ENCODE measurements around the gene WEE1. TPM values are rescaled to one million over a fixed set of nuclear protein-coding genes. Genes with fewer than 3 reads are reported as not detected.
A peak's percentile ranks its signal among the peaks of the same experiment; 100 is the strongest.

Gene WEE1
- total RNA-seq, 1 experiment from 2014 or later, result 32.2 TPM

DNA sequence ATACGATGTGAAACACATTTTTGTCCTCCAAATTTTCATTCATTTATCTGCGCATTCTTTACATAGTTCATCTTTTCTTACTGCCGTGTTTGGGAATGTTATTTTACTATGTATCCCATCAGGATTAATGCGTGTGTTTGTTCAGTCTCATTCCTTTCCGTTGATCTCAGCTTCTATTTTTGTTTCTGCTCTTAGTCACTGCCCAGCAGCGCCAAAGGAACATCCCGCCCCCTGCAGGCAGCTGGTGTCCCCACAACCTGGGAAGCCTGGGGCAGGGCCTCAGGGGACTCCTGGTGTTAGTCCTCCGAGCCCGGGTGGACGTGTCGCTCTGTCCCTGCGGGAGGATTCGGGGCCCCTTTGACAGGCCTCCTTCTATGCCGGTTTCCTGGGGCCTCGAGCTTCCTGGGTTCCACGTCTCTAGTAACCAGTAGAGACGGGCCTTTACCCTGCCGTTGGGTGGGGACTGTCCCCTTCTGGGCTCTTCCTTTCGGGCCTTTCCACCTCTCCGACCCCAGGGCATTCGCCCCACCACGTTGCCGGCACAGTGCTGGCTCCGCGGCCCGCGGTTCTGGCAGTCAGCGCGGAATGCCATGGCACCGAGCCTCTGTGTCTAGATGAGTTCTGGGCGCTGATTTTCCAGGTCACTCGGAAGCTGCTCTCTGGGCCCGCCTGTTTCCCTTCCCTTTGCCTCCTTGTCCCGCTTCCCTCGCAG, 39.8 kb downstream of the WEE1 start:
- TF ChIP-seq, protein P1, sequence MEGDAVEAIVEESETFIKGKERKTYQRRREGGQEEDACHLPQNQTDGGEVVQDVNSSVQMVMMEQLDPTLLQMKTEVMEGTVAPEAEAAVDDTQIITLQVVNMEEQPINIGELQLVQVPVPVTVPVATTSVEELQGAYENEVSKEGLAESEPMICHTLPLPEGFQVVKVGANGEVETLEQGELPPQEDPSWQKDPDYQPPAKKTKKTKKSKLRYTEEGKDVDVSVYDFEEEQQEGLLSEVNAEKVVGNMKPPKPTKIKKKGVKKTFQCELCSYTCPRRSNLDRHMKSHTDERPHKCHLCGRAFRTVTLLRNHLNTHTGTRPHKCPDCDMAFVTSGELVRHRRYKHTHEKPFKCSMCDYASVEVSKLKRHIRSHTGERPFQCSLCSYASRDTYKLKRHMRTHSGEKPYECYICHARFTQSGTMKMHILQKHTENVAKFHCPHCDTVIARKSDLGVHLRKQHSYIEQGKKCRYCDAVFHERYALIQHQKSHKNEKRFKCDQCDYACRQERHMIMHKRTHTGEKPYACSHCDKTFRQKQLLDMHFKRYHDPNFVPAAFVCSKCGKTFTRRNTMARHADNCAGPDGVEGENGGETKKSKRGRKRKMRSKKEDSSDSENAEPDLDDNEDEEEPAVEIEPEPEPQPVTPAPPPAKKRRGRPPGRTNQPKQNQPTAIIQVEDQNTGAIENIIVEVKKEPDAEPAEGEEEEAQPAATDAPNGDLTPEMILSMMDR (conservative IDR thresholded peaks at IDR 0.05), result peak; percentile 87
- TF ChIP-seq EZH2 (IDR thresholded peaks at IDR 0.05; ENCODE audit: low read depth), result no peak
- H3K4me3 ChIP-seq, result peak overlapping the region; percentile 75
- ChIA-PET POLR2A (ENCODE audit: unreplicated experiment) (interaction anchor here (0.5 to 1.0 kb wide), 9 partner anchors 12 to 151 kb away, joined by 3 to 13 read pairs (median 5); partner anchors contain the start of gene WEE1), CTCF (interaction anchor here (0.6 to 1.0 kb wide), 3 partner anchors 78 to 136 kb away, joined by 3 read pairs; no protein-coding TSS in a partner anchor)
- DNase-seq, result peak; percentile 90 to 92
- no peaks in the 10 kb centered on the region for H3K36me3 ChIP-seq (ENCODE audit: low read depth)
- H3K4me2 ChIP-seq, result peak overlapping the region; percentile 93
- peak overlapping the region; percentile 96 for H3K27ac ChIP-seq
- H4K20me1 ChIP-seq (ENCODE audit: insufficient read depth), result no peaks in the 10 kb centered on the region
- peak overlapping the region; percentile 88 for H2AFZ ChIP-seq
- H3K9me3 ChIP-seq (ENCODE audit: insufficient read depth, low read depth), result no peaks in the 10 kb centered on the region
- BruUV-seq (replicated peaks), result TSS peak; percentile 100
- H3F3A ChIP-seq (ENCODE audit: insufficient read depth, low read depth), result peaks cover 17% of the 10 kb centered on the region; the same call in 1 of the 2 replicates
- H3K27me3 ChIP-seq (ENCODE audit: insufficient read depth, low read depth), result no peaks in the 10 kb centered on the region
- intact Hi-C loops (cut with micrococcal nuclease; ENCODE audit: unreplicated experiment), result loop anchor here (1.0 to 5.0 kb wide), 5 partner anchors 47 to 694 kb away; partner anchors contain the start of genes ADM and ZNF143
- no peaks in the 10 kb centered on the region for H3K9me2 ChIP-seq (ENCODE audit: insufficient read depth)
- H3K79me2 ChIP-seq (ENCODE audit: low read depth), result no peaks in the 10 kb centered on the region
- H3K4me1 ChIP-seq (replicated peaks; ENCODE audit: insufficient read depth), result peaks cover 25% of the 10 kb centered on the region

DNA sequence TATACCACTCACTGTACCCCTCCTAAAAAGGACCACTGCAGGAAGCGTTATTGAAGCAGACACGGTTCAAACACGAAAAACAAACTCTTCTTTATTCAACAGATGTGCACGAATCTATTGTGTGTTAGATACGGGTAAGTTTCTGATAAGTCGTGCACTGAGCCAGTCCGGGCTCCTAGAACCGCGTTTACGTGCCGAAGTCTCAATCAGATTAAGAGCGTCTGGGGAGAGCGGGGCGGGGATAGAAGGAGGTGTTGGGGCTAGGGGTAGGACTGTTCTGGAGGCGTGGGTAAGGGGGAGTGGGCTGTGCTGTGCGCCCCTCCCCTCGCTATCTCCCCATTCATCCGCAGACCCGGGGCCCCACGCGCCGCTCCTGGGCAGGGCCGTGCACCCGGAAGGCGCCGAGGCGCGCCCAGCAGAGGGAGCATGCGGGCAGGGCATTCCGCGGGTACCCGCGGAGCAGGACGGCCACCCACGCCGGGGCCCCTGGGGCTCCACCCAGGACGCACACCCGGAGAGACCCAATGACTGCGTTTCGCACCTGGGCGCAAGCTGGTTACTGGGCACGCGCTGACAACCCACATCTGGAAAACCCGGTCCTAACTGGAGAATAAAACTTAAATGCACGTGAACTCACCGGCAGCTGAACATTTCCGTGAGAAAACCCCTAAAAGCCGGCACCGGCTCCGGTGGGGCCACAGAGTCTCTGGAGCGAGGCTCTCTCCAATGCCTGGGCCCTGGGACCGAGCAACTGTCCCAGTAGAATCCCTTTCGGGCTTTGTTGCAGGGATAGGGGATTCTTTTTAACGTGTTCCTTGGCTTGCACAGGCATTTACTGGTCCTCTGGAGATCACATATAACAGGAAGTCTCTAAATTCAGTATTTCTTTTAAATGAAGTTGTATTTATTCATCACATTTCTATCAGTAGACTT, 40.6 kb downstream of the WEE1 start:
- intact Hi-C loops (cut with micrococcal nuclease; ENCODE audit: unreplicated experiment), result loop anchor here (1.0 to 5.0 kb wide), 7 partner anchors 48 to 693 kb away; partner anchors contain the start of genes ADM and ZNF143
- H3K9me3 ChIP-seq (ENCODE audit: insufficient read depth, low read depth), result no peaks in the 10 kb centered on the region
- H4K20me1 ChIP-seq (ENCODE audit: insufficient read depth), result no peaks in the 10 kb centered on the region
- peak overlapping the region; percentile 93 for H3K4me2 ChIP-seq
- H3K4me1 ChIP-seq (replicated peaks; ENCODE audit: insufficient read depth), result peaks cover 25% of the 10 kb centered on the region
- H3K79me2 ChIP-seq (ENCODE audit: low read depth), result no peaks in the 10 kb centered on the region
- H2AFZ ChIP-seq, result peak overlapping the region; percentile 88
- POLR2A ChIA-PET (ENCODE audit: unreplicated experiment), result interaction anchor here (0.6 to 0.7 kb wide), 3 partner anchors 39 to 1183 kb away, joined by 3 to 7 read pairs (median 3); no protein-coding TSS in a partner anchor
- H3K27me3 ChIP-seq (ENCODE audit: insufficient read depth, low read depth), result no peaks in the 10 kb centered on the region
- H3K9me2 ChIP-seq (ENCODE audit: insufficient read depth), result no peaks in the 10 kb centered on the region
- CTCF ChIA-PET, result interaction anchor here (0.9 kb wide), 1 partner anchor 107 kb away, joined by 3 read pairs; no protein-coding TSS in a partner anchor
- TF ChIP-seq, protein P1 (conservative IDR thresholded peaks at IDR 0.05), result peak; percentile 61
- TF ChIP-seq EZH2 (IDR thresholded peaks at IDR 0.05; ENCODE audit: low read depth), result no peak
- peak overlapping the region; percentile 96 for H3K27ac ChIP-seq
- peak; percentile 66 to 92 for DNase-seq
- no peaks in the 10 kb centered on the region for H3K36me3 ChIP-seq (ENCODE audit: low read depth)
- no TSS peak for BruUV-seq (replicated peaks)
- H3K4me3 ChIP-seq, result peak overlapping the region; percentile 75
- H3F3A ChIP-seq (ENCODE audit: insufficient read depth, low read depth), result peaks cover 17% of the 10 kb centered on the region; the same call in 1 of the 2 replicates

DNA sequence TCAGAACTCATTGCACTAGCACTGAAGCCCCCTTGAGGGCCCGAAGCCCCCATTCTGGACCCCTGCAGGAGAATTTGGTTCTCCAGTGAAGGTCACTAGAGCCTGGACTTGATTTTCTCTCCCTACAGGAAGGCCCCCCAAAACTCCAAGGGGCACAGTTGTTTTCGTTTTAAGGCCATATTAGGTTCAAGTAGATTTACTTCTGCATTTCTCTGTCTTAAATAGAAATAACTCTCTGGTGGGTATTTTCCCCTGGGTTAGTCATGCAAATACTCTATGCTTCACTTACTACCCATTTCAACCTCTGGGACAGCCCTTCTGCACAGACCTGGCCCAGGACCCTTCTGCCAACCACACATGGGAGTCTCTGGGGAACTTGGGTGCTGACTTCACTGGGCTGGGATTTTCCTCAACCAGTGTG, 41.6 kb downstream of the WEE1 start:
- no peaks in the 10 kb centered on the region for H3K79me2 ChIP-seq (ENCODE audit: low read depth)
- H4K20me1 ChIP-seq (ENCODE audit: insufficient read depth), result no peaks in the 10 kb centered on the region
- peaks cover 25% of the 10 kb centered on the region for H3K4me1 ChIP-seq (replicated peaks; ENCODE audit: insufficient read depth)
- intact Hi-C loops (cut with micrococcal nuclease; ENCODE audit: unreplicated experiment), result loop anchor here (2.0 kb wide), 2 partner anchors 134 to 144 kb away; no protein-coding TSS in a partner anchor
- H3K9me3 ChIP-seq (ENCODE audit: insufficient read depth, low read depth), result no peaks in the 10 kb centered on the region
- H3K4me3 ChIP-seq, result peak overlapping the region; percentile 75; the same call in 1 of the 2 replicates
- peak overlapping the region; percentile 93 for H3K4me2 ChIP-seq
- H3K9me2 ChIP-seq (ENCODE audit: insufficient read depth), result no peaks in the 10 kb centered on the region
- H3F3A ChIP-seq (ENCODE audit: insufficient read depth, low read depth), result peaks cover 17% of the 10 kb centered on the region; the same call in 1 of the 2 replicates
- POLR2A ChIA-PET (ENCODE audit: unreplicated experiment), result no interaction called here
- H3K27ac ChIP-seq, result no peak overlapping the region
- no peaks in the 10 kb centered on the region for H3K36me3 ChIP-seq (ENCODE audit: low read depth)
- no peaks in the 10 kb centered on the region for H3K27me3 ChIP-seq (ENCODE audit: insufficient read depth, low read depth)
- no peak overlapping the region; the same call in 1 of the 2 replicates for H2AFZ ChIP-seq
- CTCF ChIA-PET, result no interaction called here
- no peak for TF ChIP-seq EZH2 (IDR thresholded peaks at IDR 0.05; ENCODE audit: low read depth)
- TF ChIP-seq, protein P1 (conservative IDR thresholded peaks at IDR 0.05), result no peak
- BruUV-seq (replicated peaks), result no TSS peak
- DNase-seq, result no peak
